IMR-90 (cell line): ENCODE data around the gene TASP1. TPM values are rescaled to one million over a fixed set of nuclear protein-coding genes. Genes with fewer than 3 reads are reported as not detected.

Source experiments
- ATAC-seq: fragments of 200-7000 bp; cut with Tn5 transposase; 2 replicates; pipeline ENCODE4 v1.9.1; 2020; ENCODE audit warnings: low read depth, mild to moderate bottlenecking, moderate library complexity
- BruUV-seq: library from RNA; stranded (reverse); fragments of 400-500 nt; replicated peaks from 2 replicates; lab custom pipeline; 2021; lab: Mats Ljungman, UMichigan
- CTCF ChIA-PET: fragments of 300-600 bp; formaldehyde crosslinking; extraction: SDS; loops from one replicate; lab custom pipeline; 2021; ENCODE audit warnings: antibody characterized with exemption; lab: Yijun Ruan, JAX
- POLR2A ChIA-PET: fragments of 300-600 bp; sonication (Branson Sonifier 250); formaldehyde crosslinking; loops from one replicate; lab custom pipeline; 2022; ENCODE audit warnings: antibody characterized with exemption; ENCODE audit not compliant: unreplicated experiment; lab: Charles Lee
- DNase-seq: peaks from one replicate; pipeline ENCODE4 v3.0.0; 2013
- H2AFZ ChIP-seq: replicated peaks from 2 replicates; pipeline ENCODE3; 2013; ENCODE audit warnings: low read length, mild to moderate bottlenecking; ENCODE audit not compliant: poor library complexity
- H2AK5ac ChIP-seq: 2 replicates; pipeline ENCODE4 v1.6.1; 2013; ENCODE audit warnings: low read depth, low read length, inconsistent platforms
- H2AK9ac ChIP-seq: replicated peaks from 2 replicates; pipeline ENCODE3; 2013; ENCODE audit warnings: mild to moderate bottlenecking, low read depth, low read length, moderate library complexity; ENCODE audit not compliant: poor library complexity
- H2BK120ac ChIP-seq: 2 replicates; pipeline ENCODE4 v1.6.1; 2013; ENCODE audit warnings: low read depth, low read length, inconsistent platforms
- H2BK15ac ChIP-seq: 3 replicates; pipeline ENCODE4 v1.6.1; 2013; ENCODE audit warnings: low read depth, low read length, inconsistent platforms
- H2BK20ac ChIP-seq: 2 replicates; pipeline ENCODE4 v1.6.1; 2013; ENCODE audit warnings: low read depth, mild to moderate bottlenecking, inconsistent platforms, low read length, moderate library complexity
- H2BK5ac ChIP-seq: 2 replicates; pipeline ENCODE4 v1.6.1; 2013; ENCODE audit warnings: mild to moderate bottlenecking, low read depth, low read length, inconsistent platforms; ENCODE audit not compliant: poor library complexity, severe bottlenecking
- H3K14ac ChIP-seq: replicated peaks from 2 replicates; pipeline ENCODE4 v1.6.1; 2013; ENCODE audit warnings: low read depth, low read length, inconsistent platforms
- H3K18ac ChIP-seq: 2 replicates; pipeline ENCODE4 v1.6.1; 2013; ENCODE audit warnings: low read depth, low read length, control low read depth
- H3K23ac ChIP-seq: 2 replicates; pipeline ENCODE4 v1.6.1; 2013; ENCODE audit warnings: low read depth, low read length, inconsistent platforms
- H3K27ac ChIP-seq: 2 replicates; pipeline ENCODE4 v1.5.1; 2013; ENCODE audit warnings: mild to moderate bottlenecking, control low read depth, low read length; ENCODE audit not compliant: insufficient read depth
- H3K27me3 ChIP-seq: 2 replicates; pipeline ENCODE4 v1.6.1; 2013; ENCODE audit warnings: low read length; ENCODE audit not compliant: control insufficient read depth, insufficient read depth
- H3K36me3 ChIP-seq: 2 replicates; pipeline ENCODE4 v1.6.1; 2013; ENCODE audit warnings: low read length, mixed read lengths; ENCODE audit not compliant: control insufficient read depth, insufficient read depth
- H3K4ac ChIP-seq: 2 replicates; pipeline ENCODE4 v1.6.1; 2013; ENCODE audit warnings: low read depth, low read length, inconsistent platforms
- H3K4me1 ChIP-seq: 2 replicates; pipeline ENCODE4 v1.6.1; 2013; ENCODE audit warnings: low read length, mixed read lengths; ENCODE audit not compliant: control insufficient read depth, insufficient read depth
- H3K4me2 ChIP-seq: 2 replicates; pipeline ENCODE4 v1.6.1; 2013; ENCODE audit warnings: low read depth, mild to moderate bottlenecking, control low read depth, low read length, moderate library complexity
- H3K4me3 ChIP-seq: 2 replicates; pipeline ENCODE4 v1.5.1; 2013; ENCODE audit warnings: low read depth, mild to moderate bottlenecking, control low read depth, low read length, moderate library complexity; ENCODE audit not compliant: insufficient read depth
- H3K56ac ChIP-seq: 2 replicates; pipeline ENCODE4 v1.6.1; 2013; ENCODE audit warnings: low read length, inconsistent platforms; ENCODE audit not compliant: insufficient read depth; ENCODE audit errors: extremely low read depth
- H3K79me1 ChIP-seq, 2 experiments: 2 replicates each; pipeline ENCODE4 v1.6.1; 2013; ENCODE audit warnings: low read length in 2 of 2, inconsistent platforms in 1 of 2, low read depth in 1 of 2
- H3K9ac ChIP-seq: 2 replicates; pipeline ENCODE4 v1.6.1; 2013; ENCODE audit warnings: low read depth, low read length, control low read depth
- H3K9me1 ChIP-seq: 2 replicates; pipeline ENCODE4 v1.6.1; 2013; ENCODE audit warnings: low read length, inconsistent platforms; ENCODE audit not compliant: insufficient read depth
- H3K9me3 ChIP-seq: 2 replicates; pipeline ENCODE4 v1.6.1; 2013; ENCODE audit warnings: low read length; ENCODE audit not compliant: control insufficient read depth, insufficient read depth
- H4K20me1 ChIP-seq: 2 replicates; pipeline ENCODE4 v1.6.1; 2013; ENCODE audit warnings: low read length, inconsistent platforms; ENCODE audit not compliant: insufficient read depth
- H4K5ac ChIP-seq: 2 replicates; pipeline ENCODE4 v1.6.1; 2013; ENCODE audit warnings: mild to moderate bottlenecking, low read depth, low read length, control low read depth
- H4K8ac ChIP-seq, 2 experiments: 2 replicates each; pipeline ENCODE4 v1.6.1; 2013; ENCODE audit warnings: low read depth in 2 of 2, low read length in 2 of 2, control low read depth in 1 of 2, inconsistent platforms in 1 of 2
- H4K91ac ChIP-seq: 2 replicates; pipeline ENCODE4 v1.6.1; 2013; ENCODE audit warnings: low read depth, low read length, inconsistent platforms; ENCODE audit not compliant: insufficient read depth
- BHLHE40 ChIP-seq: fragments of 150-350 bp; IDR thresholded peaks from 2 replicates; pipeline ENCODE4 v1.6.1; 2016; ENCODE audit warnings: mild to moderate bottlenecking, low read depth, low read length
- CEBPB ChIP-seq: IDR thresholded peaks from 2 replicates; pipeline ENCODE4 v1.6.1; 2012; ENCODE audit warnings: low read depth, low read length, improper control_type of control experiment
- CTCF ChIP-seq: conservative IDR thresholded peaks from 2 replicates; pipeline ENCODE4 v1.5.1; 2012; ENCODE audit warnings: mild to moderate bottlenecking, low read depth, low read length, improper control_type of control experiment
- ELK1 ChIP-seq: fragments of 150-350 bp; IDR thresholded peaks from 2 replicates; pipeline ENCODE4 v1.6.1; 2016; ENCODE audit warnings: low read depth, mild to moderate bottlenecking, low read length, moderate library complexity, borderline replicate concordance
- FOS ChIP-seq: fragments of 150-350 bp; IDR thresholded peaks from 2 replicates; pipeline ENCODE4 v1.6.1; 2016; ENCODE audit warnings: low read depth, low read length
- MAFK ChIP-seq: IDR thresholded peaks from 2 replicates; pipeline ENCODE4 v1.6.1; 2012; ENCODE audit warnings: low read depth, low read length, improper control_type of control experiment
- MAZ ChIP-seq: IDR thresholded peaks from 2 replicates; pipeline ENCODE4 v1.6.1; 2012; ENCODE audit warnings: low read depth, mild to moderate bottlenecking, low read length, improper control_type of control experiment, moderate library complexity, borderline replicate concordance
- MXI1 ChIP-seq: IDR thresholded peaks from 2 replicates; pipeline ENCODE4 v1.6.1; 2012; ENCODE audit warnings: low read depth, mild to moderate bottlenecking, low read length, moderate library complexity, borderline replicate concordance
- NFE2L2 ChIP-seq: fragments of 150-350 bp; IDR thresholded peaks from 2 replicates; pipeline ENCODE4 v1.6.1; 2016; ENCODE audit warnings: low read depth, mild to moderate bottlenecking, low read length
- RAD21 ChIP-seq: IDR thresholded peaks from 2 replicates; pipeline ENCODE4 v1.6.1; 2012; ENCODE audit warnings: low read length, improper control_type of control experiment
- RCOR1 ChIP-seq: IDR thresholded peaks from 2 replicates; pipeline ENCODE4 v1.6.1; 2012; ENCODE audit warnings: mild to moderate bottlenecking, low read length, improper control_type of control experiment; ENCODE audit not compliant: insufficient replicate concordance
- RFX5 ChIP-seq: IDR thresholded peaks from 2 replicates; pipeline ENCODE4 v1.8.0; 2012; ENCODE audit warnings: low read depth, mild to moderate bottlenecking, low read length, moderate library complexity
- SMC3 ChIP-seq: fragments of 150-350 bp; IDR thresholded peaks from 2 replicates; pipeline ENCODE4 v1.6.1; 2016; ENCODE audit warnings: low read depth, mild to moderate bottlenecking, antibody characterized with exemption, low read length, moderate library complexity
- USF2 ChIP-seq: fragments of 150-350 bp; IDR thresholded peaks from 2 replicates; pipeline ENCODE4 v1.6.1; 2017; ENCODE audit warnings: mild to moderate bottlenecking, antibody characterized with exemption, low read length, low read depth
- dilution Hi-C: fragments of 300-500 bp; cut with HindIII; formaldehyde crosslinking; loops from one replicate; pipeline ENCODE4 v1.14.3; 2018; ENCODE audit warnings: low sequenced_read_pairs; ENCODE audit not compliant: unreplicated experiment
- in situ Hi-C: fragments of 300-500 bp; cut with MboI; formaldehyde crosslinking; loops from 3 replicates; pipeline ENCODE4 v1.14.3; 2019; ENCODE audit warnings: low sequenced_read_pairs, inconsistent platforms, mixed read lengths
- intact Hi-C: fragments of 100-400 bp; cut with micrococcal nuclease; formaldehyde crosslinking; loops from 2 replicates; pipeline ENCODE4 v1.10.0; 2022
- polyA plus RNA-seq, 3 experiments: library from polyadenylated mRNA; depleted of rRNA; stranded (reverse); fragments of >200 nt; gene quantifications; 2 replicates each; pipeline ENCODE4 v1.2.3, GENCODE V29; 2012; ENCODE audit warnings: low replicate concordance in 1 of 3
- total RNA-seq: library from RNA; depleted of rRNA; stranded (reverse); fragments of >200 nt; gene quantifications from 2 replicates; pipeline ENCODE4 v1.2.3, GENCODE V29; 2012

Gene TASP1
- total and polyA plus RNA-seq, 2 of the 4 experiments (the other 2 are of a cell fraction) = 3.9 to 7.9 TPM

DNA sequence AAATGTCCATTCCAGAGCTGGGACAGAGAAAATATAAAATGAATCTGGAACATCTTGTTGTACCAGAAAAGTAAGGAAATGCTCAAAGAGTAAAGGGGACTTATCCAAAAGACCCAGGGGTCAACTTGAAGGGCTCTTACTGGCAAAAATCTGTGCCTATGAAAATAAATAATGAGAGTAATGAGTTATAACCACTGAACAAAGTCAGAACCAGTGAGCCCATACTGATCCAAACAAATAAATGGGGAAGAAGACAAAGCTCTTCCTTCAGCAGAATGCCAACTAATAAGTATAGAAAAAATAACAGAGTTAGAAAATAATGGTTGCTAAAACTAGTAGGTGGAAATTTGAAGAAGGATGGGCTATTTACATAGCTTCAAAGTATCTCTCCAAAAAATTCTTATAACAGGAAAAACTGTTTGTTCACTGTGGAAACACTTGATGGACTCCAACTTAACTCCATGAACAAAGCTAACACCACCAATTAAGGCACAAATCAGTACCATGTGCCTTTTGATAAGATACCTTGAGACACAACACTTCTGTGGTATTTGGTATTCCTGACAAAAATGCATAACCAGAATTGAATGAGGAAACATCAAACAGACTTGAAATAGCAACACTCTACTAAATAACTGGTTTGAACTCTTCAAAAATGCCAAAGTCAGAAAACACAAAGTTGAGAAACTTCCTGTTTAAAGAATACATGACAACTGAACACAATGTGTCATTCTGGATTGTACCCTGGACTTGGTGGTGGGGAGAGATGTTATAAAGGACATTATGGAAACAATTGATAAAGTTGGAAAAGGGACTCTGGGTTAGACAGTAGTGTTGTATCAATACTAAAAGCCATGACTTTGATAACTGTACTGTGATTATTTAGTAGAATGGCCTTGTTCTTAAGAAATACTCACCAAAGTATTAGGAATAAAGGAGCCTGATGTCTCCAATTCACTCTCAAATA lies 220.2 kb downstream of the TASP1 start:
- dilution Hi-C loops = no loop called here
- POLR2A ChIA-PET = no interaction called here
- TF ChIP-seq MAFK (no peak), RFX5 (no peak), ELK1 (no peak), SMC3 (no peak), CTCF (no peak), CEBPB (no peak), RCOR1 (no peak), MXI1 (no peak), BHLHE40 (no peak), MAZ (no peak), FOS (no peak), USF2 (no peak), RAD21 (no peak), NFE2L2 (no peak)

More for the DNA sequence above, 220.2 kb downstream of the TASP1 start:
- DNase-seq = no peak
- no peak overlapping the region for H3K18ac ChIP-seq
- no peak overlapping the region for H3K4me2 ChIP-seq
- H3K36me3 ChIP-seq = 0 out of 2 replicates have a peak, but pooled peaks cover 3% of the 10 kb centered on the region
- in situ Hi-C loops = no loop called here
- H3K27me3 ChIP-seq = no peaks in the 10 kb centered on the region
- no peak overlapping the region for H4K91ac ChIP-seq
- H2AK5ac ChIP-seq = no peak overlapping the region
- H3K23ac ChIP-seq = no peak overlapping the region
- no peak overlapping the region for H3K4ac ChIP-seq
- no peaks in the 10 kb centered on the region for H4K20me1 ChIP-seq
- H3K27ac ChIP-seq = no peak overlapping the region
- no peak overlapping the region for H4K8ac ChIP-seq
- H2BK120ac ChIP-seq = no peak overlapping the region
- H3K4me1 ChIP-seq = no peaks in the 10 kb centered on the region
- no peak overlapping the region for H3K14ac ChIP-seq
- ATAC-seq = peak; percentile 21; the same call in 1 of the 2 replicates
- H2BK20ac ChIP-seq = no peak overlapping the region
- H2BK5ac ChIP-seq = no peak overlapping the region
- H3K4me3 ChIP-seq = no peak overlapping the region
- peaks cover 3% of the 10 kb centered on the region; the same call in 1 of the 2 replicates for H3K9me1 ChIP-seq
- H2BK15ac ChIP-seq = no peak overlapping the region
- H2AFZ ChIP-seq = no peak overlapping the region
- no peak overlapping the region for H4K5ac ChIP-seq
- H3K79me1 ChIP-seq = no peaks in the 10 kb centered on the region; a peak in 1 of 4 replicates
- H2AK9ac ChIP-seq = no peak overlapping the region
- BruUV-seq = no TSS peak
- intact Hi-C loops = no loop called here
- no peaks in the 10 kb centered on the region for H3K9me3 ChIP-seq
- no peak overlapping the region for H3K9ac ChIP-seq
- CTCF ChIA-PET = interaction anchor here (0.8 kb wide), 1 partner anchor 107 kb away, joined by 3 read pairs; no protein-coding TSS in a partner anchor
- no peak overlapping the region for H3K56ac ChIP-seq
